Measurements from ENCODE around the gene CHPF2.

GRCh38 chr7:151239837-151240459 is 7.7 kb downstream of the CHPF2 start:
- TF ChIP-seq POLR2A (IDR thresholded peaks at IDR 0.05): no peak
- TF ChIP-seq, protein P1, sequence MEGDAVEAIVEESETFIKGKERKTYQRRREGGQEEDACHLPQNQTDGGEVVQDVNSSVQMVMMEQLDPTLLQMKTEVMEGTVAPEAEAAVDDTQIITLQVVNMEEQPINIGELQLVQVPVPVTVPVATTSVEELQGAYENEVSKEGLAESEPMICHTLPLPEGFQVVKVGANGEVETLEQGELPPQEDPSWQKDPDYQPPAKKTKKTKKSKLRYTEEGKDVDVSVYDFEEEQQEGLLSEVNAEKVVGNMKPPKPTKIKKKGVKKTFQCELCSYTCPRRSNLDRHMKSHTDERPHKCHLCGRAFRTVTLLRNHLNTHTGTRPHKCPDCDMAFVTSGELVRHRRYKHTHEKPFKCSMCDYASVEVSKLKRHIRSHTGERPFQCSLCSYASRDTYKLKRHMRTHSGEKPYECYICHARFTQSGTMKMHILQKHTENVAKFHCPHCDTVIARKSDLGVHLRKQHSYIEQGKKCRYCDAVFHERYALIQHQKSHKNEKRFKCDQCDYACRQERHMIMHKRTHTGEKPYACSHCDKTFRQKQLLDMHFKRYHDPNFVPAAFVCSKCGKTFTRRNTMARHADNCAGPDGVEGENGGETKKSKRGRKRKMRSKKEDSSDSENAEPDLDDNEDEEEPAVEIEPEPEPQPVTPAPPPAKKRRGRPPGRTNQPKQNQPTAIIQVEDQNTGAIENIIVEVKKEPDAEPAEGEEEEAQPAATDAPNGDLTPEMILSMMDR (IDR thresholded peaks at IDR 0.05): no peak

All from uterus (tissue), 2 donors.